OCI-LY7 (cell line): Measurements from ENCODE around the gene ABL1. TPM values are rescaled to one million over a fixed set of nuclear protein-coding genes. Genes with fewer than 3 reads are reported as not detected.

Experiments
- BruUV-seq: library from RNA; stranded (reverse); fragments of 400-500 nt; replicated peaks from 2 replicates; lab custom pipeline; 2021; lab: Mats Ljungman, UMichigan
- CTCF ChIA-PET: fragments of 300-600 bp; sonication (Branson Sonifier 250); formaldehyde crosslinking; loops from one replicate; lab custom pipeline; 2022; ENCODE audit warnings: antibody characterized with exemption; ENCODE audit not compliant: unreplicated experiment; lab: Charles Lee
- POLR2A ChIA-PET: fragments of 300-600 bp; sonication (Branson Sonifier 250); formaldehyde crosslinking; loops from one replicate; lab custom pipeline; 2022; ENCODE audit warnings: antibody characterized with exemption; lab: Charles Lee
- DNase-seq: peaks from one replicate; pipeline ENCODE4 v3.0.0-alpha.2; 2015; ENCODE audit warnings: low spot score
- H2AFZ ChIP-seq: fragments of 200-600 bp; sonication (generic), shearing (Covaris generic); 2 replicates; pipeline ENCODE4 v1.6.1; 2014; ENCODE audit warnings: mild to moderate bottlenecking, antibody characterized with exemption, low read length, moderate library complexity
- H3K27ac ChIP-seq: fragments of 200-600 bp; sonication (generic); 2 replicates; pipeline ENCODE4 v1.5.1; 2014; ENCODE audit warnings: mixed run types, low read depth, mild to moderate bottlenecking, moderate library complexity, low read length, inconsistent platforms; ENCODE audit not compliant: poor library complexity, severe bottlenecking
- H3K36me3 ChIP-seq: fragments of 200-600 bp; sonication (generic); 2 replicates; pipeline ENCODE4 v1.6.1; 2014; ENCODE audit warnings: mild to moderate bottlenecking, antibody characterized with exemption, low read length, moderate library complexity, mixed read lengths; ENCODE audit not compliant: insufficient read depth
- H3K4me1 ChIP-seq: fragments of 200-600 bp; sonication (generic); 2 replicates; pipeline ENCODE4 v1.5.1; 2014; ENCODE audit warnings: mild to moderate bottlenecking, low read length; ENCODE audit not compliant: insufficient read depth, poor library complexity, severe bottlenecking
- H3K4me2 ChIP-seq: fragments of 200-600 bp; sonication (generic); 2 replicates; pipeline ENCODE4 v1.6.1; 2014; ENCODE audit warnings: mild to moderate bottlenecking, low read length
- H3K4me3 ChIP-seq: fragments of 200-600 bp; sonication (generic); 2 replicates; pipeline ENCODE4 v1.5.1; 2014; ENCODE audit warnings: mild to moderate bottlenecking, low read depth, low read length; ENCODE audit not compliant: poor library complexity, severe bottlenecking
- H3K79me2 ChIP-seq: fragments of 200-600 bp; sonication (generic); 2 replicates; pipeline ENCODE4 v1.6.1; 2016; ENCODE audit warnings: low read depth, mild to moderate bottlenecking, low read length, moderate library complexity, mixed read lengths; ENCODE audit not compliant: insufficient read depth
- H3K9me2 ChIP-seq: fragments of 200-600 bp; sonication (generic); 2 replicates; pipeline ENCODE4 v1.6.1; 2016; ENCODE audit warnings: mild to moderate bottlenecking, low read length, mixed read lengths; ENCODE audit not compliant: insufficient read depth
- H3K9me3 ChIP-seq: fragments of 200-600 bp; sonication (generic); 2 replicates; pipeline ENCODE4 v1.6.1; 2014; ENCODE audit warnings: mild to moderate bottlenecking, mixed run types, low read length, mixed read lengths
- H4K20me1 ChIP-seq: fragments of 200-600 bp; sonication (generic); 2 replicates; pipeline ENCODE4 v1.6.1; 2014; ENCODE audit warnings: mild to moderate bottlenecking, antibody characterized with exemption, low read length, moderate library complexity, mixed read lengths; ENCODE audit not compliant: insufficient read depth
- EZH2phosphoT487 ChIP-seq: fragments of 200-600 bp; sonication (generic); IDR thresholded peaks from 2 replicates; pipeline ENCODE4 v1.6.1; 2018; ENCODE audit warnings: low read depth, borderline replicate concordance, mild to moderate bottlenecking, mixed run types, antibody characterized with exemption, low read length, moderate library complexity, mixed read lengths
- intact Hi-C: fragments of 100-400 bp; cut with micrococcal nuclease; formaldehyde crosslinking; loops from one replicate; pipeline ENCODE4 v1.10.0; 2022; ENCODE audit not compliant: unreplicated experiment
- total RNA-seq, 2 experiments: library from RNA; depleted of rRNA in 1 of 2; stranded (reverse); fragments of >200 nt in 1 of 2; shearing (Covaris generic) in 1 of 2; gene quantifications; 2 replicates each; pipeline ENCODE4 v1.2.3, GENCODE V29; 2014 to 2022
- TF ChIP-seq, protein P1 (sequence below): fragments of 200-600 bp; sonication (generic); conservative IDR thresholded peaks from 2 replicates; pipeline ENCODE4 v1.5.1; 2014; ENCODE audit warnings: mild to moderate bottlenecking, antibody characterized with exemption, low read length, moderate library complexity, mixed read lengths

Gene ABL1
- total RNA-seq, 2 experiments from 2014 or later: 8.1 to 28.3 TPM

DNA sequence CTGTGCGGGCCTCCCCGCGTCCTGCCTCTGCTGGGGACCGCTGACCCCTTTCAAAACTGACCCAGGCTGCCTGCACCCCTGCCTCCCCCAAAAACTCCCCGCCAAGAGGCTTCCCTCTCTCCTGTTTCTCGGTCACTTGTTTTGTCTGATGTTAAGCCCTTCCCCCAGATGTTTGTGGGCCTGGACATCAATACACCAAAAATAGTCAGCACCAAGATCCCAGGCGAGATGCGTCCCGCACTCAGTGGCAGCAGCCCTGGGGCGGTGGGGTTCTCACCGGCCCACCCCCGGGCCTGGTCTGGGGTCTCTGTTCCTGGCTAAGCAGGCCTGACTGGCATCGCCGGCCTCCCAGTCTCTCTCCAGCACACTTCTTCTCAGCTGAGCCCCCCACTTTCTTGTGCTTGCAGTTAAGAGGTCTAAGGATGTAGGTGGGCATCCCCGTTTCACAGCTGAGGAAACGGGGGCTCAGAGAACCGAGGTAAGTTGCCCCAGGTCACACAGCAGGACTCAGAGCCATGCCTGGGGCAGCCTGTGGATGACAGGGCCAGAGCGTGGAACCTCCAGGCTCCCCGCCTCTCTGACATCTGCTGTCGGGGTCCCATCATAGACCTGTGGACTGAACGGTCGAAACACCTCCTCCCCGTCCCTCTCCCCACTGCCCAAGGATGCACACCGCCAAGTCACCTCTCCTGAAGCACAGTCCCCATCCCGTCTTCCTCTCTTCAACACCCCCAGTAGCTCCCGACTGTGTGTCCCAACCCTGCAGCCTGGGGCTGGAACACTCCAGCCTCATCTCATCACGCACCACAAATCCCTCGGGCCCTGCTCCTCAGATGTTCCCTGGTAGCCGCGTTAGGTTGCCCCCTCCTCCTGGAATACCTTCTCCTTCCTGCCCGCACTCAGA lies 87.2 kb downstream of the ABL1 start:
- intact Hi-C loops: no loop called here
- Histone ChIP-seq H3K9me3 (no peaks in the 10 kb centered on the region), H3K36me3 (no peaks in the 10 kb centered on the region), H3K4me3 (no peak overlapping the region), H3K4me2 (no peak overlapping the region), H3K27ac (no peak overlapping the region), H3K9me2 (no peaks in the 10 kb centered on the region), H4K20me1 (no peaks in the 10 kb centered on the region), H2AFZ (no peak overlapping the region), H3K79me2 (no peaks in the 10 kb centered on the region), H3K4me1 (no peaks in the 10 kb centered on the region)
- no peak for DNase-seq
- TF ChIP-seq EZH2phosphoT487: no peak
- TF ChIP-seq, protein P1, sequence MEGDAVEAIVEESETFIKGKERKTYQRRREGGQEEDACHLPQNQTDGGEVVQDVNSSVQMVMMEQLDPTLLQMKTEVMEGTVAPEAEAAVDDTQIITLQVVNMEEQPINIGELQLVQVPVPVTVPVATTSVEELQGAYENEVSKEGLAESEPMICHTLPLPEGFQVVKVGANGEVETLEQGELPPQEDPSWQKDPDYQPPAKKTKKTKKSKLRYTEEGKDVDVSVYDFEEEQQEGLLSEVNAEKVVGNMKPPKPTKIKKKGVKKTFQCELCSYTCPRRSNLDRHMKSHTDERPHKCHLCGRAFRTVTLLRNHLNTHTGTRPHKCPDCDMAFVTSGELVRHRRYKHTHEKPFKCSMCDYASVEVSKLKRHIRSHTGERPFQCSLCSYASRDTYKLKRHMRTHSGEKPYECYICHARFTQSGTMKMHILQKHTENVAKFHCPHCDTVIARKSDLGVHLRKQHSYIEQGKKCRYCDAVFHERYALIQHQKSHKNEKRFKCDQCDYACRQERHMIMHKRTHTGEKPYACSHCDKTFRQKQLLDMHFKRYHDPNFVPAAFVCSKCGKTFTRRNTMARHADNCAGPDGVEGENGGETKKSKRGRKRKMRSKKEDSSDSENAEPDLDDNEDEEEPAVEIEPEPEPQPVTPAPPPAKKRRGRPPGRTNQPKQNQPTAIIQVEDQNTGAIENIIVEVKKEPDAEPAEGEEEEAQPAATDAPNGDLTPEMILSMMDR: no peak
- POLR2A ChIA-PET: no interaction called here
- BruUV-seq: no TSS peak
- CTCF ChIA-PET: no interaction called here

DNA sequence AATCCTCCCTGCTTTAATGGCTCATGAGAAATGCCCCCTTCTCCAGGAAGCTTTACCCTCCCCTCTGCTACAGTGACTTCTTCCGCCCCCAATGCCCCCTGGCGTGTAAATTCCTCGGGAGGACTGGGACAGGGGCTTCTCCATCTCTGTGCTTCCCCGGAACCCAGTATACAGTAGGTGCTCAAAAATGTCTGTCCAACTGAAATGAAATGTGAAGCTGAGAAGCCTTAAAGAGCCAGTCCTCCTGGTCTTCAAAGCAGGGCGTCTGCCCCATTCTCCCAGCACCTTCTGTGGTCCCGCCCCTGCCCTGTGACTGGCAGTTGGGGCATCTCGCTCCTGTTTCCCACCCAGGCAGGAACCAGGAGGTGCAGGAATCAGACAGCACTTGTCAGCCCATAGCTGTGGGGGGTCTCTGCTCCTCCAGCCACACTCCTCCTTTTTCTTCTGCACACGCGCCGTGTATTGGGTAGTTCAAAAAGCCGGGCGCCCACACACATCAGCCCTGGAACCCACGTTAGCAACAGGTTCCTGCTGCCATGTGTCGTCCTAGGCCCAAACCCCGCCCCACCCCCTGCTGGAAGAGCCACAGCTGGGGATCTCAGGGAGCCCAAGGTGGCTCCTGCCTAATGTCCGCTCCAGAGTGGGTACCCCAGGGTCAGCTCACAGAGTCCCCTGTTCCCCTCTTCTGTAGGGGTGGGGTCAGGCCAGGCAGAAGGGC lies 88.0 kb downstream of the ABL1 start:
- CTCF ChIA-PET: no interaction called here
- Histone ChIP-seq H3K9me2 (no peaks in the 10 kb centered on the region), H4K20me1 (no peaks in the 10 kb centered on the region), H3K36me3 (no peaks in the 10 kb centered on the region), H3K27ac (no peak overlapping the region), H3K4me3 (no peak overlapping the region), H2AFZ (no peak overlapping the region), H3K9me3 (no peaks in the 10 kb centered on the region), H3K79me2 (no peaks in the 10 kb centered on the region), H3K4me2 (no peak overlapping the region), H3K4me1 (no peaks in the 10 kb centered on the region)
- no peak for DNase-seq
- no TSS peak for BruUV-seq
- POLR2A ChIA-PET: interaction anchor here (0.6 kb wide), 1 partner anchor 33 kb away, joined by 4 read pairs; no protein-coding TSS in a partner anchor
- intact Hi-C loops: no loop called here
- TF ChIP-seq, protein P1: no peak
